H54 (cell line): Measurements from ENCODE around the gene BPIFA3.
"Not testable (repeated sequence)": the region's sequence is repeated elsewhere in the genome, so short reads cannot be mapped to it uniquely, and the experiment has no call there.

Source experiments
- DNase-seq: peaks from one replicate; pipeline ENCODE4 v3.0.0; 2011; ENCODE audit warnings: low spot score, mixed read lengths; ENCODE audit not compliant: insufficient read length
- FAIRE-seq: peaks from 3 replicates; lab custom pipeline; 2011; peaks lifted over from hg19 to GRCh38; lab: Jason Lieb, UNC
- POLR2A ChIP-seq: IDR thresholded peaks from 2 replicates; pipeline ENCODE4 v1.6.1; 2011; ENCODE audit warnings: low read depth, mild to moderate bottlenecking, low read length

BPIFA3 gene

DNA sequence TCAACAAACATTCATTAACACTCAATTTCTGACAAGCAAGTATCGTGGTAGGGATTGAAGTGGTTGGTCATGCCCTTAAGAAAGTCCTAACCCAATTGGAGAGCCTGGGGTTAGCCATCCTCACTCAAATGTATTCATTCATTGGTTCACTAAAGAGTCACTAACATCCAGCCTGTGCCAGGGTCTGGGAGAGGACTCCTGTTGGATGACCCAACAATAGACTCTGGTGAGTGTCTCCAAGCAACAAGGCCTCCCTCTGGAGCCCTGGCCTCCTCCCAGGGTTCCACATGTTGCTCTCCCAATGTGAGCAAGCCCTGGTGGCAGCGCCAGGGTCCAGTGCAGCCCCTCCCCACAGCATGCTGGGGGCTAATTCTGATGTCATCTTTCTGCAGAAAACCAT lies at the start of gene BPIFA3:
Gene BPIFA3, plus strand, starts transcription at position 301 of the 400 bp plus-strand sequence. CDS start 185 bp downstream, outside the sequence.
- no peak for DNase-seq
- FAIRE-seq: no peak
- TF ChIP-seq POLR2A: no peak

DNA sequence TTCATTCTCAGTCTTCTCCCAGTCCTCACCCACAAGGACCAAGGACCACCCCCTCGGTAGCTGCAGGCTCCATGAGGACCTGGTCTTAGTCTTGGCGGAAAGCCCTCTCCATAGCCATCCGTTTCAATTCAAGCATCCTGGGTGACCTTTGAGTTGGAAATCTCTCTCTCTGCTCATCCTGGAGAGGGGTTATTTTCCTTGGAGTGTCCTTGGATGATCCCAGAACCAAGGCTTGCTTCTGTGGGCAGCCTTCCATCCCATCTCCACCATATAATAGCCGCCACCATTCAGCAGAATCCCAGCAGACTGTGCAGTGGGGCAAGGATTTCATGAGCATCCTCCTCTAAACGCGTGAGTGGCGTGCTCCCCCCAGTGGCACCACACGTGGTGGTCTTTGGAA lies 49.3 kb upstream of the BPIFA3 start, which contains the start of gene BPIFA2:
Gene BPIFA2, plus strand, starts transcription at position 301 of the 400 bp plus-strand sequence. CDS start 987 bp downstream, outside the sequence.
- DNase-seq (no peak), FAIRE-seq (no peak)
- no peak for TF ChIP-seq POLR2A

DNA sequence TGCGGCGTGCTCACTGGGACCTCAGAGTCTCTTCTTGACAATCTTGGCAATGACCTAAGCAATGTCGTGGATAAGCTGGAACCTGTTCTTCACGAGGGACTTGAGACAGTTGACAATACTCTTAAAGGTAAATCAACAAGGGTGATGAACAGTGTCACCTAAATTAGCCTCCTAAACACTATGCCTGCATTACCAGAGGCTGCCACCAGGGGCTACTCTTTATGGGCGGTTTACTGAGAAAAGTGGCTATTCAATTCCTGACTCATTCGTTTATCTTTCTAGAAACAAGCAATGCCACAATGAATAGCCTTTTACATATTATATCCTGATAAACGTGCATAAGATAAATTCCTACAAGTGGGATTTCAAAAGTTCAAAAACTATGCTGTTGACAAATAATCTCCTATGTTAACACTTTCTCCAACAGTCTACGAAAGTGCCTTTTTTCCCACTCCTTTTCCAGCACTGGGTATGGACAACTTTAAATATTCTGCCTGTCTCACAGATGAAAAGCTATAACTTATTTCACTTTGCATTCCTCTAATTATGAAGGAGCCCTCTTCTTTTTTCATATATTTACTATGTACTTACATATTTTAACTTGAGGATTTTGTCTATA lies 47.9 kb upstream of the BPIFA3 start:
- DNase-seq: no peak
- TF ChIP-seq POLR2A: no peak
- no peak for FAIRE-seq

- FAIRE-seq: no peak
- DNase-seq: no peak
- TF ChIP-seq POLR2A: no peak
Observed at GRCh38 chr20:33172781-33173180, 44.4 kb upstream of the BPIFA3 start.

- TF ChIP-seq POLR2A: no peak
- DNase-seq (no peak), FAIRE-seq (no peak)
Observed at GRCh38 chr20:33175123-33175522, 42.0 kb upstream of the BPIFA3 start.

GRCh38 chr20:33176101-33176500 lies 41.1 kb upstream of the BPIFA3 start:
- no peak for TF ChIP-seq POLR2A
- no peak for DNase-seq
- no peak for FAIRE-seq

DNA sequence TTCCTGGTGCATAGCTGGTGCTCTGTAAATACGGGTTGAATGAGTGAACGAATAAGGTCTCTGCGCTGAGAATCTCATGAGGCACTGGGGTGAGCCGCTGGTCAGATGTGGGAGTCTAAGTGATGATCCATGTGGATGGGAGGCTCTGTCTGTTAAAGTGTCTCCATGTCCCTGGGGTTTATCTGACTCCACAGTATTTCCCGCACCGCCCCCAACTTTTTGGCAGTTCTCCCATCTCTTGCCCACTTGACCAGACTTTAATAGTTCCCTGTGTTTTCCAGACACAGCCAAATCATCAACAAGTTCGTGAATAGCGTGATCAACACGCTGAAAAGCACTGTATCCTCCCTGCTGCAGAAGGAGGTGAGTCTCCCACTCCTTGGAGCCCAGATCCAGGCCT lies 39.3 kb upstream of the BPIFA3 start:
- DNase-seq (no peak), FAIRE-seq (no peak)
- no peak for TF ChIP-seq POLR2A

DNA sequence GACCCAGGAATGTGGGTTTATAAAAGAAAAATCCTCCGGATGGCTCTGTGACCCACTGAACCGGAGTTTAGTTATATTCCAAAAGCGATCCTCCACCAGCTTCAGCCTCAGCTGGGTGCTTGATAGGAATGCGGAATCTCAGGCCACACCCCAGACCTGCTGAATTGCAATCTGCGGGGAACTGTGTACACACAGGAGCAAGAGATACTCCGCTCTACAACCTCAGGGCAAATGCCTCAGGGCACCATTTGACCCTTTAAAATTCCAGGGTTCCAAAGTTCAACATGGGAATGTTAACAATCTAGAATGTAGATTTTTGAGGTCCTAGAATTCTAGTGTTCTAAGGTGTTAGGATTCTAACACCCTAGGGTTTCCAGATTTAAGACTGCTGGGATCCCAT lies 38.4 kb upstream of the BPIFA3 start:
- no peak for TF ChIP-seq POLR2A
- no peak for FAIRE-seq
- no peak for DNase-seq

GRCh38 chr20:33180169-33180568 lies 37.0 kb upstream of the BPIFA3 start:
- DNase-seq (no peak), FAIRE-seq (no peak)
- no peak for TF ChIP-seq POLR2A

GRCh38 chr20:33181482-33182093 lies 35.6 kb upstream of the BPIFA3 start:
- FAIRE-seq (no peak), DNase-seq (no peak)

GRCh38 chr20:33183312-33183711 lies 33.8 kb upstream of the BPIFA3 start:
- no peak for DNase-seq
- TF ChIP-seq POLR2A: no peak
- FAIRE-seq: no peak

More at GRCh38 chr20:33181482-33182093, 35.6 kb upstream of the BPIFA3 start:
- TF ChIP-seq POLR2A: no peak

GRCh38 chr20:33185031-33185590 lies 32.0 kb upstream of the BPIFA3 start:
- FAIRE-seq, DNase-seq: not testable (repeated sequence)

GRCh38 chr20:33187491-33187890 lies 29.7 kb upstream of the BPIFA3 start:
- FAIRE-seq (no peak), DNase-seq (no peak)
- no peak for TF ChIP-seq POLR2A

DNA sequence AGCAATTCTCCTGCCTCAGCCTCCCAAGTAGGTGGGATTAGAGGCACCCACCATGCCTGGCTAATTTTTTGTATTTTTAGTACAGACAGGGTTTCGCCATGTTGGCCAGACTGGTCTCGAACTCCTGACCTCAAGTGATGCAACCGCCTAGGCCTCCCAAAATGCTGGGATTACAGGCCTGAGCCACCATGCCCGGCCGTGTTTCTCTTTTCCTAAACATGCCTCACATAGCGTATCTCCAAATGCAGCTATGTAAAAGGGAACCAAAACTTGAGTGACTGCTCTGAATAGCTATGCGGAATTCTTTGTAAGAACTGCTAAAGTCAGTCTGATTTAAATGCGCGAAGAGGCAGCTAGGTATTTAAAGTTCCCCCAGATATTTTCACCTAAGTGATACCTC lies 28.7 kb upstream of the BPIFA3 start:
- DNase-seq (no peak), FAIRE-seq (no peak)
- TF ChIP-seq POLR2A: no peak

- no peak for FAIRE-seq
Observed at GRCh38 chr20:33191484-33191883, 25.7 kb upstream of the BPIFA3 start.

More at GRCh38 chr20:33191484-33191883, 25.7 kb upstream of the BPIFA3 start:
- TF ChIP-seq POLR2A: no peak
- DNase-seq: no peak
